HG02870 (cell line): ENCODE measurements around the gene DGAT2.

Experiments
- ATAC-seq: cut with Tn5 transposase; IDR thresholded peaks from one replicate; pipeline ENCODE4 v1.9.1; 2021; ENCODE audit warnings: mild to moderate bottlenecking, moderate library complexity; ENCODE audit not compliant: unreplicated experiment

The DGAT2 gene

DNA sequence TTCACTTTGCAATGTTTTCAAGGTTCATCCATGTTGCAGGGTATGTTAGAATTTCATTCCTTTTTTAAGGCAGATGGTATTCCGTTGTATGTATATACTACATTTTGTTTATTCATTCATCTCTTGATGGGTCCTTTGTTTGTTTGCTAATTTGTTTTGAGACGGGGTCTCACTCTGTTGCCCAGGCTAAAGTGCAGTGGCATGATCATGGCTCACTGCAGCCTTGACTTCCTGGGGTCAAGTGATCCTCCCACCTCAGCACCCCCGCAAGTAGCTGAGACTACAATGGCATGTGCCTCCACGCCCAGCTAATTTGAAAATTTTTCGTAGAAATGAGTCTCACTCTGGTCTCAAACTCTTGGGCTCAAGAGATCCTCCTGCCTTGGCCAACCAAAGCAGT, 52.6 kb downstream of the DGAT2 start:
- ATAC-seq: no peak

- no peak for ATAC-seq
These were observed 54.0 kb downstream of the DGAT2 start for GRCh38 chr11:75822541-75822940.

GRCh38 chr11:75823415-75823814, 54.8 kb downstream of the DGAT2 start:
- ATAC-seq: no peak

DNA sequence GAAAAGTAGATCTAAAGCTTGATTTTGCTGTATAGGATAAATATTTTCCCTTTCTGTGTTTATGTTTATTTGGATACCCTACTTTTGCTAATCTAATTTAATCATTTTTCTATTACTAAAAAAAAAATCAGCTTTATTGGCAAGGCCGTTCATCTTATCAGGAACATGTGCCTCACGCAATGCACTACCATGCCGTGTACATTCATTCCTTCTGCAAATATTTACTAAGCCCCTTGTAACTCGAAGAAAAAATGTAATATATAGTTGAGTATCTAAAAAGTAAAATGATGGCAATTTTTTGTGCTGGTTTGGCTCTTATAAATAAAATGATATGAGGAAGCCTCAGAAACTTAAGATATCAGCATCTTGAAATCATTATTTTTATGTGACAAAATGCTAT, 55.4 kb downstream of the DGAT2 start:
- ATAC-seq: no peak

GRCh38 chr11:75826461-75827230, 58.1 kb downstream of the DGAT2 start:
- no peak for ATAC-seq

DNA sequence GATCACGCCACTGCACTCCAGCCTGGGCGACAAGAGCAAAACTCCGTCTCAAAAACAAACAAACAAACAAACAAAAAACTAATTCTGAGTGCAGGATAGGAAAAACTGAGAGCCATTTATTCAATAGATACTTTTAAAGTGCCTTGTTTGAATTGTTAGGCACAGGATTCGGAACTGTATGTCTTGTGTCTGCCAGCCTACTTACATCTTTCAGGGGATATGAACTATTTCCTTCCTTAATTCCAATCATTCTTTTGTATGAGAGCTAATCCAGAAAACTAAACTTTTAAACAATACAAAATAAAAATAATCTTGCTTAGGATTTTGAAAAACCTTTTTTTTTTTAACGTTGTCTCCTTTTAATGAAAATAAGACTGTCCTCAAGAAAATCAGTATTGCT, 59.0 kb downstream of the DGAT2 start:
- no peak for ATAC-seq

DNA sequence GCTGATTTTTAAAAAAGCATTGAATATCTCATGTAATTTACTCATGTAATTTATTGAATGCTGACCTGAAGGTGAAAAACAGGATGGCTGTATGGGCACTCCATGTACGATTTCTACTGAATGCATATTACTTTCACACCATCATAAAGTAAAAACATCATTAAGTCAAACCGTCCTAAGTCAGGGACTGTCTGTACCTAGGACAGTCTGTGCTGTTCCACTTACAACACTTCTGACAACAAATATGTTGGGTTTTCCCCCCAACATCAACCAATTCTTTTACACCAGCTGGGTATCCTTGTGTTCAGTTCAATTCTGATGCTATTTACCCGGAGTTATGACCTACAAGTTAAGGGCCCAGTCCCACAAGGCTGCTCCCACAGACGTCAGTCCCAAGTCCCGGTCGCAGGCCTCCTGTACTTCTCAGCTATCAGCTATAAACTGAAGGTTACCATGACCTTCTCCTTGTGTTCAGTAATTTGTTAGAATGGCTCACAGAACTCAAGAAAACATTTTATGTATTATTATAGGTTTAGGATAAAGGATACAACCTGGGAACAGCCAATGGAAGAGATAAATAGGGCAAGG, 63.4 kb downstream of the DGAT2 start:
- ATAC-seq: no peak

- ATAC-seq: no peak
These were observed 66.2 kb downstream of the DGAT2 start for GRCh38 chr11:75834728-75835127.

DNA sequence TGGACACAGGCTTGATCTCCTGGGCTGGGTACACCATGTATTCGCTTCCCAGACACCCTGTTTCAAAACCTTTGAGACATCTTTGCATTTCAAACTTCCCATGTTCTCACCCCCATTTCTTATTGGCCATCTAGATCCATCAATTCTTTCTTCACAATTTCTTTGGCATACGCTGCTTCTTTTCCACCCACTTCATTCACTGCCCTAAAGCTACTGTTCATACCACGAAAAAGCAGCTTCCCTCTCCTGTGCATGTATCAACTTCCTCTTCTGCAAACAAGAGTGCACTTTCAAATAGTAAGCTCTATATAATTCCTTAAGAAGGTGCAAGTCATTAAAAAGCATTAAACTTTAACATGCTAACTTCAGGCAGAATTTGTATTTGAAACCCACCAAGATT, 67.8 kb downstream of the DGAT2 start:
- ATAC-seq: no peak

- ATAC-seq: no peak
These were observed 71.3 kb downstream of the DGAT2 start for GRCh38 chr11:75839851-75840250.

GRCh38 chr11:75840522-75840921, 71.9 kb downstream of the DGAT2 start:
- ATAC-seq: no peak

- no peak for ATAC-seq
These were observed 73.2 kb downstream of the DGAT2 start for GRCh38 chr11:75841739-75842138.

- ATAC-seq: no peak
These were observed 76.7 kb downstream of the DGAT2 start for GRCh38 chr11:75845324-75845723.

- no peak for ATAC-seq
These were observed 81.3 kb downstream of the DGAT2 start for GRCh38 chr11:75849894-75850293.

DNA sequence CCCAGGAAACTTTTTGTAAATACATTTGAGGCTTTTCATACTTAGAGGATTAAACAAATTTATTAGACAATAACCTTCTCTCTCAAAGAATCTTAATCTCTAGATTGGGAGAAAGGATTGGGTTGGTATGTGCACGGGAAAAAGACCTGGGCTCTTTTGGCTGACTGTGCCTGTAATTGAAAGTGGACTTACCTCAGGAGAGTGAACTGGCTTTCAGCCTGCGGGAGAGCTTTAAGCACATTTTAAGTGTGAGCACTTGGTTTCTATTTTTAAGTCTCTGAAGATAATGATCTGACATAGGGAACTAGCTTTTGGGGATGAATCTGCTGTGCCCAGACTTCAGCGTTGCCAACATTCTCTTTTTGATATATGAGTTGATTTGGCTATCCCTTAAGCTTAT, 82.2 kb downstream of the DGAT2 start:
- no peak for ATAC-seq
